Measurements from ENCODE around the gene TTC39B.

TTC39B gene

GRCh38 chr9:15299374-15299939, 7.6 kb downstream of the TTC39B start:
- Histone ChIP-seq H3K9me3 (ENCODE audit: control insufficient read depth, low read depth, low read length) (no peaks in the 10 kb centered on the region), H3K4me3 (ENCODE audit: low read length) (no peak overlapping the region), H3K9ac (ENCODE audit: low read length) (no peak overlapping the region), H3K36me3 (ENCODE audit: control insufficient read depth, low read depth, low read length) (no peaks in the 10 kb centered on the region), H3K27ac (ENCODE audit: low read length) (no peak overlapping the region), H3K4me1 (ENCODE audit: control insufficient read depth, low read depth, low read length) (peaks cover 4% of the 10 kb centered on the region), H3K27me3 (ENCODE audit: control insufficient read depth, insufficient read depth, low read length) (no peaks in the 10 kb centered on the region)

DNA sequence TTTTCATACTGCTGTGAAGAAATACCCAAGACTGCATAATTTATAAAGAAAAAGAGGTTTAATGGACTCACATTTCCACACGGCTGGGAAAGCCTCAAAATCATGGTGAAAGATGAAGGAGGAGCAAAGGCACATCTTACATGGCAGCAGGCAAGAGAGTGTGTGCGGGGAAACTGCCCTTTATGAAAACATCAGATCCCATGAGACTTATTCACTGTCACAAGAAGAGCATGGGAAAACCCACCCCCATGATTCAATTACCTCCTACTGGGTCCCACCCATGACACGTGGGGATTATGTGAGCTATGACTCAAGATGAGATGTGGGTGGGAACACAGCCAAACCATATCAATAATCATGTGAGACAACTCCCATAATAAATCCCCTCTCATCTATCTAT, 8.7 kb downstream of the TTC39B start:
- peaks cover 7% of the 10 kb centered on the region for H3K4me1 ChIP-seq (ENCODE audit: control insufficient read depth, low read depth, low read length)
- no peaks in the 10 kb centered on the region for H3K36me3 ChIP-seq (ENCODE audit: control insufficient read depth, low read depth, low read length)
- no peaks in the 10 kb centered on the region for H3K27me3 ChIP-seq (ENCODE audit: control insufficient read depth, insufficient read depth, low read length)
- no peak overlapping the region for H3K27ac ChIP-seq (ENCODE audit: low read length)
- no peaks in the 10 kb centered on the region for H3K9me3 ChIP-seq (ENCODE audit: control insufficient read depth, low read depth, low read length)
- H3K9ac ChIP-seq (ENCODE audit: low read length), result no peak overlapping the region
- no peak overlapping the region for H3K4me3 ChIP-seq (ENCODE audit: low read length)

DNA sequence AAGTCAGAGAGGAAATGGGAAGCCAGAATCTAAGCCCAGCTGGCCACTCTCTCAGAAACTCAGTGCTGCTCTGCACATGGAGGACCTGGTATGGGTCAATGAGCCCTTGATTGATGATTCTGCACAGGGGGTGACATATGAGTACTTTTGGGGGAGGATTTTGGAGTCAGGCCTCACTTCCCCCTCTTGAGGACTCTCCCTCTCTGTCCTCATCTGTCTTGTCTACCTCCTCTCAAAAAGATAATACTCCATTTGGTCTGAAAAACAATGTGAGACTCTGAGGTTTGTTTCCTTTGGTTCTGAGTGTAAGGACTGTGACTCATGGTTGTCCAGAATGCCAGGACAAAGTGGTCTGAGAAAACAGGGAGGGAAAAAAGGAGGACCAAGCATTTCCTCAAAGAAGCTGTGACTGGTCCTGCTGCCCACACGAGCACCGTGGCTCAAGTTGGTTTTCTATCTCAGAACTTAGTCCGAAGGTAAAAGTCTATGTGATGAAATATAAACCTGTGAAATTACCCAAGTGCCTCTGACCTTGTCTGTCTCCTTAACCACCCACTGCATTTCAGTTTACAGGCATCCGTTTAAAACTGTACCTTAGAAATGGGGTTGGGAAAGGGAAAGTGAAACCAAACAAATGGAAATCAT, 11.1 kb downstream of the TTC39B start:
- H3K9ac ChIP-seq (ENCODE audit: low read length), result no peak overlapping the region
- no peaks in the 10 kb centered on the region for H3K9me3 ChIP-seq (ENCODE audit: control insufficient read depth, low read depth, low read length)
- H3K4me1 ChIP-seq (ENCODE audit: control insufficient read depth, low read depth, low read length), result peaks cover 7% of the 10 kb centered on the region
- no peak overlapping the region for H3K4me3 ChIP-seq (ENCODE audit: low read length)
- no peak overlapping the region for H3K27ac ChIP-seq (ENCODE audit: low read length)
- no peaks in the 10 kb centered on the region for H3K27me3 ChIP-seq (ENCODE audit: control insufficient read depth, insufficient read depth, low read length)
- H3K36me3 ChIP-seq (ENCODE audit: control insufficient read depth, low read depth, low read length), result no peaks in the 10 kb centered on the region

DNA sequence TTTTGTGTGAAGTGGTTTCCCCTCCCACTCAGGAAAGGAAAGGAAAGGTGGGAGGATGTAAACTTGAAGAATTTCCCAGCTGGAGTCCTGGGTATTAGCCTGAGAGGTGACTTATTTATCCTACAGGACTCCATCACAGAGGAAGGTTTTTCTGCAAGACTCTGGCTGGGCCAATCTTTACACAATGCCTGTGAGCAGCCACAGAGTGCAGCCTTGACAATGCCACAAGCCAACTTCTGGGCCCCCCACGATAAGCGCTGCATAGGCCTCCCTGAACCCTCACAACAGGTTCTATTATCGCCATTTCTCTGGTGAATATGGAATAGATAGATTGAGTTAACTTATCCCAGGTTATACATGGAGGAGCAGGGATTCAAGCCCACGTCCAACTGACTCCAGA, 12.4 kb downstream of the TTC39B start:
- no peaks in the 10 kb centered on the region for H3K36me3 ChIP-seq (ENCODE audit: control insufficient read depth, low read depth, low read length)
- no peak overlapping the region for H3K4me3 ChIP-seq (ENCODE audit: low read length)
- H3K9ac ChIP-seq (ENCODE audit: low read length), result no peak overlapping the region
- no peaks in the 10 kb centered on the region for H3K27me3 ChIP-seq (ENCODE audit: control insufficient read depth, insufficient read depth, low read length)
- H3K4me1 ChIP-seq (ENCODE audit: control insufficient read depth, low read depth, low read length), result peaks cover 14% of the 10 kb centered on the region
- H3K9me3 ChIP-seq (ENCODE audit: control insufficient read depth, low read depth, low read length), result no peaks in the 10 kb centered on the region
- no peak overlapping the region for H3K27ac ChIP-seq (ENCODE audit: low read length)

- H3K9me3 ChIP-seq (ENCODE audit: control insufficient read depth, low read depth, low read length), result no peaks in the 10 kb centered on the region
- no peak overlapping the region for H3K9ac ChIP-seq (ENCODE audit: low read length)
- peaks cover 14% of the 10 kb centered on the region for H3K4me1 ChIP-seq (ENCODE audit: control insufficient read depth, low read depth, low read length)
- no peaks in the 10 kb centered on the region for H3K27me3 ChIP-seq (ENCODE audit: control insufficient read depth, insufficient read depth, low read length)
- H3K27ac ChIP-seq (ENCODE audit: low read length), result no peak overlapping the region
- H3K4me3 ChIP-seq (ENCODE audit: low read length), result no peak overlapping the region
- no peaks in the 10 kb centered on the region for H3K36me3 ChIP-seq (ENCODE audit: control insufficient read depth, low read depth, low read length)
Measured at GRCh38 chr9:15293804-15294316, 13.2 kb downstream of the TTC39B start.

- Histone ChIP-seq H3K9me3 (ENCODE audit: control insufficient read depth, low read depth, low read length) (no peaks in the 10 kb centered on the region), H3K27me3 (ENCODE audit: control insufficient read depth, insufficient read depth, low read length) (no peaks in the 10 kb centered on the region), H3K27ac (ENCODE audit: low read length) (no peak overlapping the region), H3K36me3 (ENCODE audit: control insufficient read depth, low read depth, low read length) (no peaks in the 10 kb centered on the region), H3K9ac (ENCODE audit: low read length) (no peak overlapping the region), H3K4me3 (ENCODE audit: low read length) (no peak overlapping the region), H3K4me1 (ENCODE audit: control insufficient read depth, low read depth, low read length) (peaks cover 14% of the 10 kb centered on the region)
Measured at GRCh38 chr9:15293084-15293483, 13.9 kb downstream of the TTC39B start.

- Histone ChIP-seq H3K36me3 (ENCODE audit: control insufficient read depth, low read depth, low read length) (no peaks in the 10 kb centered on the region), H3K4me1 (ENCODE audit: control insufficient read depth, low read depth, low read length) (peaks cover 11% of the 10 kb centered on the region), H3K27ac (ENCODE audit: low read length) (no peak overlapping the region), H3K9me3 (ENCODE audit: control insufficient read depth, low read depth, low read length) (no peaks in the 10 kb centered on the region), H3K27me3 (ENCODE audit: control insufficient read depth, insufficient read depth, low read length) (no peaks in the 10 kb centered on the region), H3K9ac (ENCODE audit: low read length) (no peak overlapping the region), H3K4me3 (ENCODE audit: low read length) (no peak overlapping the region)
Measured at GRCh38 chr9:15289603-15290002, 17.4 kb downstream of the TTC39B start.

DNA sequence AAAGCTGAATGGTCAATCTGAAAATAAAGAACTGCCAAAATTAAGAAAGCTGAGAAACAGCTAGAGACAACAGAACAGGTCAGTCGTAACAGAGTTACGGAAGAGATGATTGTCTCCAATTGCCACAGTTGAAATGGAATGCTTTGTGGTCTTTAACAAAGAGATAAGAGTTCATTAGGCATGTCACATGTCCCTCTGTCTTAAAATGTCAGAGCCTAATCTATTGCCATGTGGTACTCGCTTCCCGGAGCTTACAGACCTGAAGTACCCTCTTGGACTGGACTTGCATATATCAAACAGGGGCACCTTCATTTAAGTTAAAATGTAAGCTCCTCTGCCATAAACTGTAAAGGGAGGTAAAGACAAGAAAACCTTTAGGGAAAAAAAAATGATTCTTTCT, 19.7 kb downstream of the TTC39B start:
- no peak overlapping the region for H3K4me3 ChIP-seq (ENCODE audit: low read length)
- peaks cover 7% of the 10 kb centered on the region for H3K4me1 ChIP-seq (ENCODE audit: control insufficient read depth, low read depth, low read length)
- no peaks in the 10 kb centered on the region for H3K27me3 ChIP-seq (ENCODE audit: control insufficient read depth, insufficient read depth, low read length)
- H3K9ac ChIP-seq (ENCODE audit: low read length), result no peak overlapping the region
- H3K27ac ChIP-seq (ENCODE audit: low read length), result no peak overlapping the region
- no peaks in the 10 kb centered on the region for H3K36me3 ChIP-seq (ENCODE audit: control insufficient read depth, low read depth, low read length)
- no peaks in the 10 kb centered on the region for H3K9me3 ChIP-seq (ENCODE audit: control insufficient read depth, low read depth, low read length)

DNA sequence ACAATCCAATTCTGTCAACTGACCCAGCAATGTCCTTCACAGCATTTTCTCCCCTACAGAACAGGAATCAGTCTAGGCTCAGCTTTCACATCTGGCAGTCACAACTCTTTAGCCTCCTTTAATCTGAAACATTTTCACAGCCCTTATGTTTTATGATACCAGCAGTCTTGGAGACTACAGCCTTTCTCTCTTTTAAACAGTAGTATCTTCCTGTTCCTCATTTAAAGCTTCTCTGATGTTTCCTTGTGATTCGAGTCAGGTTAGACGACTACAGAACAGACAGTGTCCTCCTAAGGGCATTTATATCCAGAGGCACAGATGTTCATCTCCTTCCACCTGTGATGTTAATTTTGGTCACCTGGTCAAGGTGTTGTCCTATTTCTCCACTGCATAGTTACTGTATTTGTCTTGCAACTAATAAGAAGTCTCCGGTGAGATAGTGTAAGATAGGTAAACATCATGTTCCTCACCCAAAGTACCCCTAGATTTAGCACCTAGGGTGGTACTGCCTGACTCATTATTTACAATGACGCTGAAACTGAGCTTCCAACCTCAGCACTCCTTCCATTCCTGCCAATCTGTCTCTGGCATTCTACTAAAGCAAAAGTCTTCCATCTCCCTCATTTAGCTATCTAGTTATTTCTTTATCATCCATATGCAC, 20.7 kb downstream of the TTC39B start:
- H3K9ac ChIP-seq (ENCODE audit: low read length), result no peak overlapping the region
- peaks cover 8% of the 10 kb centered on the region for H3K4me1 ChIP-seq (ENCODE audit: control insufficient read depth, low read depth, low read length)
- H3K27me3 ChIP-seq (ENCODE audit: control insufficient read depth, insufficient read depth, low read length), result no peaks in the 10 kb centered on the region
- no peaks in the 10 kb centered on the region for H3K9me3 ChIP-seq (ENCODE audit: control insufficient read depth, low read depth, low read length)
- no peak overlapping the region for H3K4me3 ChIP-seq (ENCODE audit: low read length)
- no peak overlapping the region for H3K27ac ChIP-seq (ENCODE audit: low read length)
- no peaks in the 10 kb centered on the region for H3K36me3 ChIP-seq (ENCODE audit: control insufficient read depth, low read depth, low read length)

GRCh38 chr9:15282567-15283285, 24.3 kb downstream of the TTC39B start:
- H3K27ac ChIP-seq (ENCODE audit: low read length), result no peak overlapping the region
- H3K9me3 ChIP-seq (ENCODE audit: control insufficient read depth, low read depth, low read length), result no peaks in the 10 kb centered on the region
- H3K36me3 ChIP-seq (ENCODE audit: control insufficient read depth, low read depth, low read length), result no peaks in the 10 kb centered on the region
- H3K27me3 ChIP-seq (ENCODE audit: control insufficient read depth, insufficient read depth, low read length), result no peaks in the 10 kb centered on the region
- no peak overlapping the region for H3K9ac ChIP-seq (ENCODE audit: low read length)
- peaks cover 3% of the 10 kb centered on the region for H3K4me1 ChIP-seq (ENCODE audit: control insufficient read depth, low read depth, low read length)
- H3K4me3 ChIP-seq (ENCODE audit: low read length), result no peak overlapping the region

DNA sequence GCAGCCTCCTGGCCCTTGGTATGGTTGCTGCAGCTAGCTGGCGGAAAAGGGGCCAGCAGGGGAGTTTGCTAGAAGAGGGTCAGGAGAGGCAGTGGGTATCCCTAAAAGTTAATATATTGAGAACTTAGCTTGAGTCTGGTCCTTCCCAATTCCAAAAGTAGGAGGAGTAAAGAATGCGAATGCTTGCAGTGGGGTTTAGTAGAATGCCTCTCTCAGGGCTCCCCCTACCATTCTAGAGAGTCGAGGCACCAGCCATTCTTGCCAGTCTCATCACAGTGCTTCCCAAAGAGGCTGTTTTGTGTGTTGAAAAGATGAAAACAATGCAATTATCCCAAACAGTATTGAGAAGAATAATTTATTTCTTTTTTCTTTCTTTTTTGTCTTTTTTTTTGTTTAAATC, 26.4 kb downstream of the TTC39B start:
- no peaks in the 10 kb centered on the region for H3K27me3 ChIP-seq (ENCODE audit: control insufficient read depth, insufficient read depth, low read length)
- no peak overlapping the region for H3K9ac ChIP-seq (ENCODE audit: low read length)
- H3K27ac ChIP-seq (ENCODE audit: low read length), result no peak overlapping the region
- H3K36me3 ChIP-seq (ENCODE audit: control insufficient read depth, low read depth, low read length), result no peaks in the 10 kb centered on the region
- peaks cover 3% of the 10 kb centered on the region for H3K4me1 ChIP-seq (ENCODE audit: control insufficient read depth, low read depth, low read length)
- H3K4me3 ChIP-seq (ENCODE audit: low read length), result no peak overlapping the region
- no peaks in the 10 kb centered on the region for H3K9me3 ChIP-seq (ENCODE audit: control insufficient read depth, low read depth, low read length)
